IMR-90 (cell line): ENCODE measurements around the gene SYT11.

Experiments
- MAFK ChIP-seq: IDR thresholded peaks from 2 replicates; pipeline ENCODE4 v1.6.1; 2012; ENCODE audit warnings: low read depth, low read length, improper control_type of control experiment
- MAZ ChIP-seq: IDR thresholded peaks from 2 replicates; pipeline ENCODE4 v1.6.1; 2012; ENCODE audit warnings: low read depth, mild to moderate bottlenecking, low read length, improper control_type of control experiment, moderate library complexity, borderline replicate concordance
- MXI1 ChIP-seq: IDR thresholded peaks from 2 replicates; pipeline ENCODE4 v1.6.1; 2012; ENCODE audit warnings: low read depth, mild to moderate bottlenecking, low read length, moderate library complexity, borderline replicate concordance
- POLR2A ChIP-seq: IDR thresholded peaks from 2 replicates; pipeline ENCODE4 v1.6.1; 2012; ENCODE audit warnings: mild to moderate bottlenecking, low read depth, low read length
- RAD21 ChIP-seq: IDR thresholded peaks from 2 replicates; pipeline ENCODE4 v1.6.1; 2012; ENCODE audit warnings: low read length, improper control_type of control experiment
- RCOR1 ChIP-seq: IDR thresholded peaks from 2 replicates; pipeline ENCODE4 v1.6.1; 2012; ENCODE audit warnings: mild to moderate bottlenecking, low read length, improper control_type of control experiment; ENCODE audit not compliant: insufficient replicate concordance
- RFX5 ChIP-seq: IDR thresholded peaks from 2 replicates; pipeline ENCODE4 v1.8.0; 2012; ENCODE audit warnings: low read depth, mild to moderate bottlenecking, low read length, moderate library complexity
- TF ChIP-seq, protein P1 (sequence below): conservative IDR thresholded peaks from 2 replicates; pipeline ENCODE4 v1.5.1; 2012; ENCODE audit warnings: mild to moderate bottlenecking, low read depth, low read length, improper control_type of control experiment

DNA sequence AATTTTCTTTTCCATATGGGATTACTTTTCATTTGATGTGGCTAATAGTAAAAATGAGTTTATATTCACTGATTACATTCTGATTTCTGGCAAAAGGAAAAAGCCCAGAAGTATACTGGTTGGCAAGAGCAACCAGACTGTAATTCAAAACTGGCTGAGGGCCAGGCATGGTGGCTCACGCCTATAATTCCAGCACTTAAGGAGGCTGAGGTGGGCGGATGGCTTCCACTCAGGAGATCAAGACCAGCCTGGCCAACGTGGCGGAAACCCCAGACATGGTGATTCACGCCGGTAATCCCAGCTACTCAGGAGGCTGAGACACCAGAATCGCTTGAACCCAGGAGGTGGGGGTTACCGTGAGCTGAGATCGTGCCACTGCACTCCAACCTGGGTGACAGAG, 14.5 kb downstream of the SYT11 start:
- TF ChIP-seq, protein P1, sequence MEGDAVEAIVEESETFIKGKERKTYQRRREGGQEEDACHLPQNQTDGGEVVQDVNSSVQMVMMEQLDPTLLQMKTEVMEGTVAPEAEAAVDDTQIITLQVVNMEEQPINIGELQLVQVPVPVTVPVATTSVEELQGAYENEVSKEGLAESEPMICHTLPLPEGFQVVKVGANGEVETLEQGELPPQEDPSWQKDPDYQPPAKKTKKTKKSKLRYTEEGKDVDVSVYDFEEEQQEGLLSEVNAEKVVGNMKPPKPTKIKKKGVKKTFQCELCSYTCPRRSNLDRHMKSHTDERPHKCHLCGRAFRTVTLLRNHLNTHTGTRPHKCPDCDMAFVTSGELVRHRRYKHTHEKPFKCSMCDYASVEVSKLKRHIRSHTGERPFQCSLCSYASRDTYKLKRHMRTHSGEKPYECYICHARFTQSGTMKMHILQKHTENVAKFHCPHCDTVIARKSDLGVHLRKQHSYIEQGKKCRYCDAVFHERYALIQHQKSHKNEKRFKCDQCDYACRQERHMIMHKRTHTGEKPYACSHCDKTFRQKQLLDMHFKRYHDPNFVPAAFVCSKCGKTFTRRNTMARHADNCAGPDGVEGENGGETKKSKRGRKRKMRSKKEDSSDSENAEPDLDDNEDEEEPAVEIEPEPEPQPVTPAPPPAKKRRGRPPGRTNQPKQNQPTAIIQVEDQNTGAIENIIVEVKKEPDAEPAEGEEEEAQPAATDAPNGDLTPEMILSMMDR = no peak
- no peak for TF ChIP-seq POLR2A
- no peak for TF ChIP-seq MXI1
- TF ChIP-seq MAZ = no peak
- no peak for TF ChIP-seq MAFK
- TF ChIP-seq RAD21 = no peak
- no peak for TF ChIP-seq RFX5
- TF ChIP-seq RCOR1 = no peak
